GM19468 (cell line): Measurements from ENCODE around the gene WNT16.

Experiments
- ATAC-seq: cut with Tn5 transposase; IDR thresholded peaks from one replicate; pipeline ENCODE4 v1.9.1; 2021; ENCODE audit warnings: mild to moderate bottlenecking, moderate library complexity, moderate number of reproducible peaks; ENCODE audit not compliant: unreplicated experiment; ENCODE audit errors: extremely low read depth

The WNT16 gene

DNA sequence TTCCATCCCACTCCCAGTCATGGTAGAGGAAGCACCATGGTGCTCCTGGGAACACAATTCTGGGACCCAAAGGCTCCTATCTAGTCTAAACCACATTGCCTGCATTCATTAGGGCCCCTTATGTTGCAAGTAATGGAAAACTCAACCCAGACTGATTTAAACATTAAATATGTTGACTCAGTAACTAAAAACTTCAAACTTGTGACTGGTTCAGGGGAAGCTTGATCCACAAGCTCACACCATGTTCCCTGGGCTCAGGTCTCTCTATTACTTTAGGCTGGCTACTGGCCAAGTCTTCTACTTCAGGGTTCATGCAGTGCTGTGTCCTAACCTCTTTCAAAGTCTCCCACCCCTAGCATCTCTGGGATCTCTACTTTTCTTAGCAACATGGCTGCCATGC, 13.1 kb downstream of the WNT16 start:
- ATAC-seq = no peak

DNA sequence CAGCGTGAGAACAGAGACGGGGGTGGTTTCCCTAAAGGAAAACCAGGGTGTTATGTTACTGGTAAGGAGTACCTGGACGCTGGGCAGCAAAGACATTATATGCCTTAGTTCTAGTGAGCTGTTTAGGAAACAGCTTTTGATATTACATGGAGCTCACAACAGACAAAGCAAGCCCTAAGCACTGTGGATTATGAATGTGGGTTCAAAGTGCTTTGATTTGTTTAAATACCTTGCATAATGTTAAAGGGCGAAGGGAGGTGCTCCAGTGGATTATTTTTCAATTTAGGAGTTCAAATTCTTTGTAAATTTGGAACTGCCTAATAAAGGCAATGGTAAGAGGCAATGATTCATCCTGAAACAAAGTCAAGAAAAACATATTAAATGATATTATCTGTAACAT, 13.8 kb downstream of the WNT16 start:
- ATAC-seq = no peak

DNA sequence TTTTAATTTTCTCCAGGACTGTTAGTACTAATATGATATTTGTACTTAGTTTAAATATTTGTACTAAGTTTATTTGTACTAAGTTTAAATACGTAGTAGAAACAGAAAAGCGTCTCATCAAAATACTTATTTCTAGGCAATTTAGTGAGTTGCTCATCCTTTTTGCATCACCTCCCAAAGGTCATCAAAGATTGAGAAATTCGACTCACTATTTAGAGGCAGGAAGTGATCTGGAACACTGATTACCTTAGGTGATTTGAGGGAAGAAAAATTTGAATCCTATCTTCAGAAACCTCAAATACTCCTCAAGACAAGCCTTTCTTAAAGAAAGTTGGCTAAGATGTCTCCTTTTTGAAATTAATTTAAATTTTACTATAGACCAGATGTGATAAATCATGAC, 14.5 kb downstream of the WNT16 start:
- ATAC-seq = no peak

DNA sequence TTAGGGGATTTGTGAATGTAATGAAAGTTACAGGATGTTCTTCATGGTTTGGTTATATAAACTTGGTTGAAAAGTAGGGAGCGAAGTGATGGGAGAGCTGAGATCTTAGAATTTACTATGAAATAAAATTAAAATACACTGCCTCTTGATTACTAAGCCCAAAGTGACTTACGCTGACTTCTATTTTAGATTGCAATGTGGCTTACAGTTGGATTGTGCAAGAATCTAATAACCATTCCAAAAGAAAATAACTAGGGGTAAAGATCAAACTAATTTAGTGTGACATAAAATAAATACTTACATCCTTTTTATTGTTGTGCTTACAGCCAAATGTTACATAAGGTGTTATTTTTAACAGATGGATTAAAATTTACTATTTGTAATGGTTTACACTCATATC, 15.3 kb downstream of the WNT16 start:
- ATAC-seq = no peak

DNA sequence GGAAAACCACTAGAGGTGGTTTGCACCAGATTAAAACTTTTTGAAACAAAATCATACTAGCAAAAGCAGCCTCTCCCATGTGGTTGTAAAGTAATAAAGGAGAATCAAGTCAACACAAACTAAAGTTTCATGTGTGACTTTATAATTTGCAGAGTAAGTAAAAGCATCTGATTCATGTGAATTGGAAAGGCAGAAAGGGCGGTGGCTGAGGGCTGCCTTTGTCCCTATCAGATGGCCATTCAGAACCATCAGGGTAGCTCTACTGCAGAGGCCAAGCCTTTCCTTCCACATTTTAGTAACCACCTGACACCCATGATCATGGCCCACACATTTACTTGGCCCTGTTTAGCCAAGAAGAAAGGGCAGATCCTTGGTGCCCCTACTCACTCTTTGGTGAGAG, 15.7 kb downstream of the WNT16 start:
- ATAC-seq = no peak

DNA sequence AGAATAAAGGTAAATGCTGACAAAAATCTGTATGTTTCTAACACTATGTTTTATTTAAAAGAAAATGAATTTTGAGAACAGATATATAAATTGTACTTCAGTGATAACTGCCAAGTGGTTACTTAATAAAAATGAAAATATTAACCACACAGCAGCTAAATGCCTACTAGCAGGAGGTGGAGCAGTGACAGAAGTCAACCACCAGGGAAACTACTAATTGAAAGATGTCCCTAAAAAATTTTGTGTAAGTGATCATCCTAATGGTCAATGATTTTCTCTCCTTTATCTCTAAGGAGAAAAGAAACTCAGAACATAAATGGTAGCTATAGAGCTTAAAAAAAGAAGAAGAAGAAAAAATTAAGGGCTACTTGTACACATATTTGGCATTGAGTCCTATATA, 22.9 kb downstream of the WNT16 start:
- no peak for ATAC-seq

DNA sequence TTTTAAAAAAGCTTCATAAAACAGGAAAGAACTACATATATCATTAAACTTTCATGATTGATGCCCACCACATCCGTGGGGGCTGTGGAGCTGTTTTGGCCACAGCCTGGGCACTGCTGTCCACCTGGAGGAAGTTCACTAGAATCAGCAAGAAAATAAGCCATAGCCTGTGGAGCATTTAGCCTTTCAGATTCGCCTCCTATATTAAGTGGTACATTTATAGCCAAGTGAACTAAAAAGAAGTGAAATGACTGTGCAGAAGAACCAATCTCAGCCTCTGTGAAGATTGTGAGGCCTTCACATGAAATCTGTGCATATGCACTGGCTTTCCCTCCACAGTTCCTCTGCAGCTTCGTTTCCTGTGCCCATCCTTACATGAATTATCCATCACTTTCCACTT, 23.5 kb downstream of the WNT16 start:
- ATAC-seq = no peak

DNA sequence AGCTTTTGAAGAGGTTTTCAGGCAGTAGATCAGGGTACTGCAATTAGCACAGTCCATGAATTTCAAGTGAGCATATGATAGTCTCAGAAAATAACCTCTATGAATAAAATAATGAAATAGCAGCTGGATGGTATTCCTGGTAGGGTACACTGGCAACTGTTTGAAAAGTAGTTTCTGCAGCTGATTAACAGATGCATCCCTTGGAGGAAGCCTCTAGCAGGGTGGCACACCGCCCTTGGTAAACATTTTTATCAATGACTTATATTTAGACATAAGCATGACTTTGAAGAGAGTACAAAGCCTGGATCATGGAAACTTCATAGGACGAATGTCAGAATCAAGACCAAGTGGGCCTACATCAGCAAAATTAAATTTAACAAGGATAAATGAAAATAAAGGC, 26.8 kb downstream of the WNT16 start:
- no peak for ATAC-seq

DNA sequence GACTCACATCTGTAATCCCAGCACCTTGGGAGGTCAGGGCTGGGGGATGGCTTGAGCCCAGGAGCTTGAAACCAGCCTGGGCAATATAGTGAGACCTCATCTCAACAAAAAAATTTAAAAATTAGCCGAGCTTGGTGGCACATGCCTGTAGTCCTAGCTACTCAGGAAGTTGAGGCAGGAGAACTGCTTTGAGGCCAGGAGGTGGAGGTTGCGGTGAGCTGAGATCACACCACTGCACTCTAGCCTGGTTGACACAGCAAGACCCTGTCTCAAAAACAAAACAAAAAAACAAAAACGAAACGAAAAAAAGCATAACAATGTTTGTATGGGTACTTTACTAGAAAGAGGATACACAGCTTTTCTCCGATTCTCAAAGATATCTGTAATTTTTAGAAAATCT, 31.8 kb downstream of the WNT16 start:
- no peak for ATAC-seq

DNA sequence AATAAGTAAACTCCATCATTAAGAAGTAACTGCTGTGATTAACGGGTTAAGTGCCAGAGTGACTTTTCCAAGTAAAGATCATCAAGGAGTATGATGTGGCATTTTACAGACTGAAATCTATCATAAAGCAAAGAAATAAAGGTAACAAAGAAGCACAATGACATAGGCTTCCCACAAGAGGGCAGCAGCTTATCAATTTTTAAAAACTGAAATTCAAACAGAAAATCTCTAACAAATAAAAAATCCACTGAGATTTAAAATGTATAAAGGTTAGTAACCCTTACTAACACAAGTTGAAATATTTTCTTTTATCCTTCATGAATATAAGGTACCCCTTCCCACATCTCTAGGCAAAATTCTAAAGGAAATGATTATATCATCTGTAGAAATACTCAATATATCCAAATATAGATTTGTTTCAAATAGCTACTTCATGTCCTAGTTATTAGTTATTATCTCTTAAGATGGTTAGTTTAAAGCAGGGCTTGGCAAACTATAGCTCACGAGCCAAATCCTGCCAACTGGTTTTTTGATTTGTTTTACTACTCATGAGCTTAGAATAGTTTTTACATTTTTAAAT, 38.1 kb downstream of the WNT16 start:
- ATAC-seq = no peak

DNA sequence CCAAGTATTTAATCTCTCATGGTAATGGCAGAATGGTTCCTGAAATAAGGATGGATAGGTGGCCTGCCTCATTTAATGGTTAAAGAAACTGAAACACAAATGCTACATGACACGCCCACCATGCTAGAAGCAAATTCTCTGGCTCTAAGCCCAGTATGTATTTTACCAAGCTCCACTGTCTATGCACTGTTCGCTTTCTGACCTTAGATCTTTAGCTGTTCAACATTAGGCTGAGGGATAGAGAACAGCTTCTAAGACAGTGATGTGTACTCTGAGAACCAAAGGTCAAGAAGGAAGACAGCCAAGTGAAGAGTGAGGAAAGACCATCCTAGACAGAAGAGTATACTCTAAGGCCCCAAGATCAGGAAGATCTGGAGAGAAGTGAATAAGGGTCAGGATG, 40.7 kb downstream of the WNT16 start:
- ATAC-seq = peak; percentile 50

DNA sequence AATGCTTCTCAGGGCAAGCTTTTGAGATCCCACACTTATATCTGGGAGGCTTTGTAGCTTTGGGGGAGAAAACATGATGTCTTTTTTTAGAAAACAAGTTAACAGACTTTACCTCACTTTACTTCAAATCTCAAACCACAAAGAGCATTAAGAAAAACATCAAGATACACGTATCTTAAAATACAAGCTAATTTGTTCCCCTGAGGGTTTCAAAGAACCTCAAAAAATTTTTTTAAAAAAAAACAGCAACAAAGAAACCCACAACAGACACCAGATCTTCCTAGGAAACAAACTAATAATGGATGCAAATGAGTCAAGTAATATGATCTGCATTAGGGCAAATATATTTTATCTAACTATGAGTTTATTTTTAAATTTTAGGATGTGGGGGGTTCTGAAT, 42.6 kb downstream of the WNT16 start:
- no peak for ATAC-seq

DNA sequence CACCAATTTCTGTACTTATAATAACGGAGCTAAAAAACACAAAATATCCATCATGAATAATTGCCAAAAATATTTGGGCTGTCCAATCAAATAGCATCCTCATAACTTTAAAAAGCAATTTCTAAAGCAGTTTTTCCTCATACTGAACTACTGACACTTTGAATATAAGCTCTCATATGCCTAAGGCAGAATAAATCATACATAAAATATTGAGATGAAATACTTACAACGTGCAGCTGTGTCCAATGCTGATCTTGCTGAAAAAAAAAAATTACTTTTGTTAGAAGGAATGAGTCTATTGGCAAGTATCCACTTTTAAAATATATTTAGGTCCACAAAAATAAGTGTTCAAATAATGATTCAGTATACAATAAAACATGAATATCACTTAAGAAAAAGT, 43.1 kb downstream of the WNT16 start:
- ATAC-seq = no peak

DNA sequence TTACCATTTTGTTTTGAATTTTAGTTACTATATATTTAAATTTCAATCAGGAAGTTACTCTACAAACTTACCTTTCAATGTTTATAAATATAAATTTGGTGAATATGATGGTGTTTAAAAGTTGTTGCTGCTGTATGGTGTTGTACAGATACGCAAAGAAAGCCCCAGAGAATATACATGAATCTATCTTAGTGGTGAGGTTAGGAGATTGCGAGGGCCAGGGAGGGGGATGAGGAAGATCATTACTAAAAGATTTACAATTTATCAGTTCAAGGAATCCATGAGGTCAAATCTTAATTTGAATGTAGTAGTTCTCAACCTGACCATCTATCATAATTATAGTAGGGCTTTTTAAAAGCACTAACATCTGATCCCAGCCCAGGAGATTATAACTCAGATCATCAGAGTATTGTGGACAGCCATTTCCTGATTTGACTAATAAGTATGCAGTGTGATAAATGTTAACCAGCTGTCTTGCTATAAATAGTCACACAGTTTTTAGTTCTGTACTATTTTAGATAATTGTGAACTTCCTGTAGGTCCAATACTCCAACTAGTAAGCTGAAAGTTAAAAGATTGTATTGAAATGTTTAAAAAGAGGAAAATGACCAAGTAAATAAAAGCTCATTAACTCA, 43.7 kb downstream of the WNT16 start:
- peak; percentile 79 for ATAC-seq

DNA sequence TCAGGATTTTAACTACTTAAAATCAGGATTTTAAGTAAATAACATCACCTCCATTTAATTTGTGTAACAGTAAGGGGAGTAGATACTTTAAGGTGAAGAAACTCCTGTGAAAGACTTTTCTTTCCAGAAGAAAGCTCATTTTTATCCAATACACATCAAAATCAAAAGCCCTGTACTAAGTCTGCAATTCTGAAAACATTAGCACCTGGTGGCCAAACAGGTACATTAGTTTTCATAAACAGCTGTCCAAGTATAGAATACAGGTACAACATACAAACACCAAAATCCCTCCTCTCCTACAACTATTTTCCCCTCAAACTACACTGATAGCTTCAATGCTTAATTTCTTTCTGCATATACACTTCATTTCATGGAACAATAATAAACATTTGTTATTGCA, 44.4 kb downstream of the WNT16 start:
- no peak for ATAC-seq

DNA sequence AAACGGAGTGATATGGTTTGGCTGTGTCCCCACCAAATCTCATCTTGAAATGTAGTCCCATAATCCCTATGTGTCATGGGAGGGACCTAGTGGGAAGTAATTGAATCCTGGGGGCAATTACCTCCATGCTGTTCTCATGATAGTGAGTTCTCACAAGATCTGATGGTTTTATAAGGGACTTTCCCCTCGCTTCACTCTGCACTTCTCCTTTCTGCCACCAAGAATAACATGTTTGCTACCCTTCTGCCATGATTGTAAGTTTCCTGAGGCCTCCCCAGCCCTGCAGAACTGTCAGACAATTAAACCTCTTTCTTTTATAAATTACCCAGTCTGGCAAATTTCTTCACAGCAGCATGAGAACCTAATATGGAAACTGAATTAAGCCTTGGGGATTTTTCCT, 48.2 kb downstream of the WNT16 start:
- ATAC-seq = no peak

DNA sequence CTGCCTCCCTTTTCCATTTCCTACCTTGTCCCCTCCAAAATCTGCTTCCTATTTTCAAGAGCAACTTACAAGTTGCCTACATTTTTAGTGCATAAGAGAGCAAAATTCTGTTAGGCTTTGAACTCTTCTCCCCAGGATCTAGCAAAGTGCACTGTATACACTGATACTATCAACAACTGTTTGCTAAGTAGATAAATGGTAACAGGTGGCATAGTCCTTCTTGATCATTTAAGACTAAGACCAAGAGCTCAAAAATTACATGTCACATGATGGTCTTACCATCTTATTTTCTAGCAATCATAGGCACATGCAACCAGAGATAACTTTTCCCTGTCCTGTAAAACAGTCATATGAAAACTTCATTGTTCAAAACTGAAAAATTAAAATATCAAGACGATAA, 51.1 kb downstream of the WNT16 start:
- ATAC-seq = no peak

DNA sequence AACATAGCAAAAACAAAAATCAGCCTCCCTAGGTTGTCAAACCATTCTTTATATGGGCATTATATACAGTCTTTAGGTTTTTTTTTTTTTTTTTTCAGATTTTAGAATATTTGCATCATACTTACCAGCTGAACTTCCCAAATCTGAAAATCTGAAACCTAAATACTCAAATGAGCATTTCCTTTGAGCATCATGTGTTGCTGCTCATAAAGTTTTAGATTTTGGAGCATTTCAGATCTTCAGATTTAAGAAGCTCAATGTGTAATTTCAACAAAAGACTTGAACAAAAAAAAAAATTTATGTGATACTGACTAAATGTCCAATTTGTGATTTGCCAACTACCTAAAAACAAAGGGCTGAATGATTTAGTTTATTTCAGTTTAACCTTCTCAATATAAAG, 53.7 kb downstream of the WNT16 start:
- ATAC-seq = no peak

DNA sequence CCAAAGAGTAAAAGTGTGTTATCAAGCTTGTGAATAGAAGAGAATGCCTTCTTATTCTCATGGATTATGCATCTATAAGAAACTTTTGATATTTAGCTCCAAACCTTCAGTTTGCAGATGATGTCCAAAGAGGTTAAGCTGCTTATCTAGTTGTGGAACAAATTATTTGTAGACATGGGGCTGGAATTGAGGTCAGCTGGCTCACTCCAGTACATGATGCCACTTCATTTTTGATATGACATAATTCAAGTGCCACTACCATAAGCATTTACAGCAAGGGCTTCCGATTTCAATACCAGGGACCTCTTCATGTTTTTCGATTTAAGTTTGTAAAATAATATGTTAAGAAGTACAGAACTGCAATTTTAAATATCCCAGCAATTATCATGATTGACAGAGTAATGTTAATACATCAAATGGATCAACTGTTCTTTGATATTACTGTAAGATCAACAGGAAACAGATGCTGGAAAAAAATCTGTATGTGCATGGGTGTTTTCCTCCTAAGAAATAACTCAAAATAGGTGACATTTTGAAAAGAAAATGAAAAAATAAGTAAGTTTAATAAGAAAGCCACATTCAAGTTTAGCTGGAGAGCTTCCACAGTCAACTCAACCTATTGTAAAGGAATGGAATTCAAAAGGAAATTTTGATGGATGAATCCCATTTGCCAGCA, 54.6 kb downstream of the WNT16 start:
- ATAC-seq = no peak

DNA sequence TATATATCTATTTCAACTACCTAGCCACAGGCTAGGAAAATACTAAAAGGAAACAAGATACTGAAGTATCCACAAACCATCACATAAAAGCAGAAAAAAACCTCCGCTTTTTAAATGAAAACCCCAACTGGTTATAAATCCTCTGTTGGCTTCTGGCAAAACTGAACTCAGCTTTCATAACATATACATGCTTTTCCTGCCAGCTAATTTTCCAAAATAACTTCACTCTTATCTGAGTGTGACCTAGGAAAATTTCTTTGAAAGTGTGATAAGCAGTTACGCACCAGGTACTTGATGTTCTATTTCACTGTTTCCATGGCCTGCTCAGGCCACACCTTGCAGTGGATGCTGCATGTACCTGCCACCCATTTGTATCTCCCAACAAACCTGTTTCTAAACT, 55.5 kb downstream of the WNT16 start:
- ATAC-seq = no peak

DNA sequence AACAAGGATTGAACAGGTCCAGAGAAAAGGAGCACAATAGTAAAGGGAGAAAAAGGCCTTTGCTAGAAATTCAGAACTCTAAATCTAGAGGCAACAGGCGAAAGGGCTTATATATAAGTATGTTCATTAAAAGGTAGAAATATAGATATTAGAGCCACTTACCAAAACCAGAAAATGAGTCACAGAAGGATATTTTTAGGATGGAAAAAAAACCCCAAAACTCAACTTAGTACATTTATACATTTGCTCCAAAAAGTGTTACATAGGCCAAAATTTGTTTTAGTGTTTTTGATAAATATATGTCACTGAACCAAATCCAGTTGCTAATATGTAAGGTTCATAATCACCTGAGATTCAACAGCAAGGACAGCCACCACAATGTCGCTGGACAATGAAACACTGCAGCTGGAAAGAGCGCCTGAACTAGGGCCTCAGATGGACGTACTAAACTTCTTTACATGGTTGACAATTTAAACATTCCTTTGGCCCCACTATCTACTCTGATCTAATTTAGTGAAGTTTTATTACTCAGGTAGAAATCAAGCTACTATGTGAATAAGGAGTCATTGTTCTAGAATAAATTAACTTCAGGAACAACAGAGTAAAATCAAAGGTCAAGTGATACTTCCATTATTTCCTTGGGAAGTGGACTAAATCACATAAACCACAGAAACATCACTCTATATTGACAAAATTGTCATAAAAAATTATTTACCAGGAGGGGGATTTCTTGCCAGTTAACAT, 56.4 kb downstream of the WNT16 start:
- no peak for ATAC-seq
